HG02678 (cell line): ENCODE results near the gene HMGXB3.

Source experiments
- ATAC-seq: cut with Tn5 transposase; IDR thresholded peaks from one replicate; pipeline ENCODE4 v1.9.1; 2021; ENCODE audit warnings: mild to moderate bottlenecking, moderate library complexity; ENCODE audit not compliant: unreplicated experiment

HMGXB3 gene

DNA sequence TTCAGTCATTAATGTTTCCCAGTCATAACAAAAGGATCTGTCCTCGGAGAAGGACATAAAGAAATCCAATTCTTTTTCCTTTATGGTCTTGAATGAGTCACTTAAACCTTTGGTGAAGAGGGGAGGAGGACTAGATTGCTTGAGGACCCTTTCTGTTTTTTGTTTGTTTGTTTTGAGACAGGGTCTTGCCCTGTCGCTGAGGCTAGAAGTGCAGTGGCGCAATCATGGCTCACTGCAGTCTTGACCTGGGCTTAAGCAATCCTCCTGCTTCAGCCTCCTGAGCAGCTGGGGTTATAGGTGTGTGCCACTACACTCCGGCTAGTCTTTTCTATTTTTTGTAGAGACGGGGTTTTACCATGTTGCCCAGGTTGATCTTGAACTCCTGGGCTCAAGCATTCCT lies 12.4 kb upstream of the HMGXB3 start:
- no peak for ATAC-seq

DNA sequence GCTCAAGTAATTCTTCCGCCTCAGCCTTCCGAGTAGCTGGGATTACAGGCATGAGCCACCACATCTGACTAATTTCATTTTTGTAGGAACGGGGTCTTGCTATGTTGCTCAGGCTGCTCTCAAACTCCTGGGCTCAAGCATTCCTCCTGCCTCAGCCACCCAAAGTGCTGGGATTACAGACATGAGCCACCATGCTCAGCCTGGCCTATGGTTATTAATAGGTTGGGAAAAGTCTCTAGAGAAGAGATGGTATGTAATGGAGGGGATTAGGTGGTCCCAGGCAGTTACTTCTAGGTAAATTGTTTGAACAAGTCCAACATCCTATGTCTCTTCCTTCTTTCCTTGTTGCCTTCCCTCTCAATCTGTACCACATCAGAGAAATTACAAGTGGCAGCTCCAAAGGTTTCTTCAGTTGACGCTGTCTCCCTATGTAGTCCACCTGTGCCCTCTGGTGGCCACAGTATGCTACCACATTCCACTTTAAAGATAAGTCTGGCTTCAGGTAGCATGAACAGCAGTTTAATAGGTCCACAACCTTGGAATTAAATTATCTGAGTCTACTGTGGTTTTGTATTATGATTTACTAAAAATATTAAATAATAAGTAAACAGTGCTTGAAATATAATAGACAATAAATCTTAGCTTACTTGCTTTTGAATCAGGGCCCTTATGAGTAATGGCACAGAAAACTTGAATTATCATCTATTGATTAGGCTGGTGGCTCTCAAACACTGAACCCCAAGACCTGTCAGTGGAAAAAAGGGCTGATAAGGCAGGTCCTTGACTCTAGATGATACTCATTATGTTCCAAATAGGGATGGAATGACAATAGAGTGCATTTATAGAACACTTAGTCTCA lies 9.8 kb upstream of the HMGXB3 start:
- ATAC-seq: peak; percentile 79

DNA sequence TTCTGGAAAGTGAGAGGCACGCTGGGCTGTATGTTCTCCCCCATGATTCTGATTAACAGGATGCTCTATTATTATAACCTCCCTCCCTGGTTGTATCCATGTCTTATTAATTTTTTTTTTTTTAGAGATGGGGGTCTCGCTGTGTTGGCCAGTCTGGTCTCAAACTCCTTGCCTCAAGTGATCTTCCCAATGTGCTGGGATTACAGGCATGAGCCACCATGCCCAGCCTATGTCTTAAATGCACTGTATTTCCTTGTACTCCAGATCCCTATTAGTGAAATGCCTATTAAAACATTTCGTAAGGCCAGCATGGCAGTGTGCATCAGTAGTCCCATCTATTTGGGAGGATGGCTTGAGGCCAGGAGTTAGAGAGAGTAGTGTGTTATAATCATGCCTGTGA lies 7.1 kb upstream of the HMGXB3 start:
- no peak for ATAC-seq

DNA sequence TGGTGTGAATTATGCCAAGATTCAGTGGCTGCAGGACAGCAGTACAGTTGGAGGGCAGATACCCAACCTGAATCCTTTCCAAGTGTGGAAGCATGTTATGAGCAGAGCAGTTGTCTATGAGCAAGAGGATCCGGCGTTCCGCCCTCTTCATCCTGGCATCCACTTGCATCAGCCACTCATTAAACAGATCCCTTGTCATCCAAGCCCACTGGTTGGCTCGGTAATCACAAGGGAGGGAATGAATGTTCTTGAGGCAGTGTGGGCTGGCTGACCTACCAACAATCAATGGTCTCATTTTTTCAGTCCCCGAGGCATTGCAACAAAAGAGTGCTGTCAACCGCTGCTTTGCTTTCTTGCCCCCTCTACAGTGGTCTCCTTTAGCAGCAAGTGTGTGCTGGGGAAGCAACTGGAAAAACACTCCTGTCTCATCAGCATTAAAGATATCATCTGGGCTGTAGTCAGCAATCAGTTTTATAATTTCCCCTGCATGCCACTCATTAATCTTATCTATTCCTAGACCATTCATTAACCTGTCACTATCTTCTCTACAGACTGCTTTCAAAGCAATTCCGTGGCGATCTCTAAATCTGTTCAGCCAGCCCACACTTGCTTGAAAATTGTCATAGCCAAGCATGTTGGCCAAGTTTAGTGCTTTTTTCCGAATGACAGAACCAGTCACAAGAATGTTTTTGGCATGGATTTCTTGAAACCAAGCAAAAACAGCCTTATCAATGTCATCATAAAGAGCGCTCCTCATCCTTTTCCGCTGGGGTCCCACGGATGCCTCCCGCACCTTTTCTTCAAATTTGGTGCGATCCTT lies 4.9 kb upstream of the HMGXB3 start:
- ATAC-seq: no peak

DNA sequence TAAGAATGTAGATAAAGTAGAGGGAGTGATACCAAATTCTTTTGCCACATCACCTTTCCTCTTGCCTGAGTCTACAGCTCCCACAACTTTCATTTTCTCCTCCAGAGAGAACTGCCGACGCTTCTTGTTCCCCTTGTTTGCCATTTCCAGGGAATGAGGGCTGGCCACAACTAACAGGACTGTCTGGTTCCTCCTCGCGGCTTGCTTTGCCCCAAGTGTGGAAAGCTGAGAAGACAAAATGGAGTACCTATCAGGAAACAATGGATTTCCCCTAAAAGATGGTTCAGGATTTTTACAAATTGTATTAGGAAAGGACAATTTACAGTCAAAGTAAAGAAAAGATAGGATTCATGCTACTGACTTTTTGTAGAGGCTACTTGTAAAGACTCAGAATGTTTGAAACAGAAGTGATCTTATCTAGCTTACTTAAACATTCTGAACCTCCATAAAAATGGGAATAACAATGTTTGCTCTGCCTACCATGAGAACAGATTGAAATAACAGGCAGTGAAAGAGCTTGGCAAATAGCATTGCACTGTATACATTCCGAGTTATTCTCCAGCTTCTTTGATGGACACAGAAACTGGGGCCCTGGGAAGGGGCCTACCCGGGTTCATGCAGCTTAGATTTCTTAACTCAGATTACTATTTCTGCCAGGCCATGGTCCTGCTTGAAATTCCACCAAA lies 4.2 kb upstream of the HMGXB3 start:
- ATAC-seq: no peak

DNA sequence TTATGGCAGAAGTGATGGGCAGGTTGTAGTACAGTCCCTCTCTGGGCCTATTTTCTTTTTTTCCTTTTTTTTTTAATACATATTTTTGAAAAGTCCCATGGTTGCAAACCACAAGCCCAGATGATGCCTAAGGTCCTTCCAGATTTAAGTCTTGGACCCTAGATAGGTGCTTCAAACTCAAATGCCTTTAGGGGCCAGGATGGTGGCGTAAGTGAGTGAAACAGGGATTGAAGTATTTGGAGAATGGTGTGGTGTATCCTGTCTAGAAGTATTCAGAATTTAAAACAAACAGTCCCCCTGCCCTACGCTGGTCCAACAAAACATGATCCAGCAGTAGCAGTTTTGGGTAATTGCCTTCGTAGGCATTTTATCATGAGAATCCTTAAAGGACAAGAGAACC lies 2.3 kb upstream of the HMGXB3 start:
- ATAC-seq: no peak

DNA sequence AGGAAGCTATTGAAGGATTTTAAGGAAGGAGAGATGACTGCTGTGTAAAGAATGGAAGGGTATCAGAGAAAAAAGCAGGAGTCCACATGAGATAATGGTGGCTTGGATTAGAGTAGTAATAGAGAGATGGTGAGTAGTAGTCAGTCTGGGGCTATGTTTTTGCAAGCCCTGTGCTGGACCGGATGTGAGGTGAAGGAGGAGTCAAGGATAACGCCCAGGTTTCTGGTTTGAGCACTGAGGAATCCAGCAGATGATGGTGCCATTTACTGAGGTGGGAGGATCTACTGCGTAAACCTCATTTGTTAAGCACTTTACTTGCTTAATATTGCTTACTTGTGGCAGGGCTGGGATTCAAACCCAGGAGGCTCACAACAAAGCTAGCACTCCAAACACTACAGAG lies 1.2 kb upstream of the HMGXB3 start:
- no peak for ATAC-seq

DNA sequence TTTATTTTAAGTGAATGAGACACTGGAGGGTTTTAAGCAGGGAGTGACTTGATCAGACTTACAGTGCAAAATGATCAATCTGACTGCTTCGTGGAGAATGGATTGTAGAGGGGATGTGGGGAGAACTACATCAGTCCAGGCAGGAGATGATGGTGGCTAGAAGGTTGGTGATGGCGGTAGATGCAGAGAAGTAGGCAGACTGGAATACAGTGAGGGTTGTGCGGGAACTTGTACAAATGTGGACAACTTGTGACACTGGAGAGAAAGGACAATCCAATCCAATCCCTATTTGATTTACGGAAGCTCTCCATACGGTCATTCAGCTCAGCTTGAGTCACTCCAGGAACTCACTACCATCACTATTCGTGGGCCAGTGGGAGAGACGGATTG lies 678 bp upstream of the HMGXB3 start:
- no peak for ATAC-seq

DNA sequence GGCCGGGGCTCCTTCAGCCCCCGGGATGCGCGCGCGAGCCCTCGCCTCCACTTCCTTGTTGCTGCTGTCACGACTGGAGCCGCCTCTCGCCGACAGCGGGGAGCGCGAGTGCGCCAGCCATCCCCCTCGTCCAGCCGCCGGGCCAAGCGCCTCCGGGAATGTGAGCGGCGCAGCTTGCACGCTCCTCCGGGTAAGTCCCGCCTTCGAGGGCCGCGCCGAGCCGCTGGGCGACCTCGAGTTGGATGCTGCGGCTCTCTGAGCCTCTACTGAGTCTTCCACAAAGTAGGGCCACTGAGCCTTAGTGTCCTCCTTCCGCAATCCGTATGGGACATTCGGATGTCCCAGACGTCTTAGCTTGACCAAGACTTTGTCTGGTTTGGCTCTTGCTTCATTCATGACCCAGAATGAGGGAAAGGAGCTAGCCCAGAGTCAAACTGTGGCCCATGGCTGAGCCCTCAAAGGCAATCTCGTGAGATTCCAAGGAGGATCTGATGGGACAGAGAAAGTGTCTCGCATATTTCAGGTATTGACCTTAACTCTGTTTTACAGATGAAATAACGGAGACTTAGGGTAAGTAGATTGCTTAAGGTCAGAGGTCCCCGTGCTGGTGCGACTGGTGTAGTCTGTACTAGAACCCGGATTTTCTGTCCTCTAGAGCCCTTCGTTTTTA lies 586 bp downstream of the HMGXB3 start:
- no peak for ATAC-seq

DNA sequence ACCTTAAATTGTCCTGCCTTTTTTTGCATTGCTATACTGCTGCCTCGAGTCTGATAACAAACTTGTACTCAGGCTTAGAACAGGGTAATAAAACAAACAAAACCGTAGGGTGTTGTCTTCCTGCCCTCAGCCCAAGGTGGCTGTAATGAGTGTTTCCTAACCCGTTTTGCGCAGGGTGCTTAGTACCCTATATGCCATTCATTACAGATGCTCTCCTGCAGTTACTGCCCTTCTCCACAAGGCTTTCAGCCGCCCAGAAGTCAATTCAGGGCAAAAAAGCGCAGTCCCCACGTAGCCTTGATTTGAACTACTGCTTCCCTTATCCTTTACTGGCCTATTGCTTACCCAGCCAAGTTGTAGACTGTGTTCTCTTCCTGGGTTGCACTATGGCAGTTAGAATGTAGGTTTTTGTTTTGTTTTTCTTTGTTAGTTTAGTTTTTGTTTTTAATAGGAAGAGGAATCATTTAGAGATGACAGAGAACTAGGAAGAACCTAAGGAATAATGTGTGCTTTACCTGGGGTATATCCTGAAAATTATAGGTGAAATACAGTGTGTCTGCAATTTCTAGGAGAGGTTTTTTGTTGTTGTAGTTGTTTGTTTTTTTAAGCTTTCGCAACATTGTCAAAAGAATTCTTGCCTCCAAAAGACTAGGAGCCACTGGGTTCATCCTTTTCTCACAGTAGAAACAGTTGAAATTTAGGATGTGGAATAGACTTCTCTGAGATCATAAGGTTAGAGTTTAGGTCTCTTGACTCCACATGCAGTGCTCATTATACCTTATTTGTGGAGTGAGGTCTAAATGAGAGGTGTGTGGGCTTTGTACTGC lies 1.3 kb downstream of the HMGXB3 start:
- peak; percentile 55 for ATAC-seq

DNA sequence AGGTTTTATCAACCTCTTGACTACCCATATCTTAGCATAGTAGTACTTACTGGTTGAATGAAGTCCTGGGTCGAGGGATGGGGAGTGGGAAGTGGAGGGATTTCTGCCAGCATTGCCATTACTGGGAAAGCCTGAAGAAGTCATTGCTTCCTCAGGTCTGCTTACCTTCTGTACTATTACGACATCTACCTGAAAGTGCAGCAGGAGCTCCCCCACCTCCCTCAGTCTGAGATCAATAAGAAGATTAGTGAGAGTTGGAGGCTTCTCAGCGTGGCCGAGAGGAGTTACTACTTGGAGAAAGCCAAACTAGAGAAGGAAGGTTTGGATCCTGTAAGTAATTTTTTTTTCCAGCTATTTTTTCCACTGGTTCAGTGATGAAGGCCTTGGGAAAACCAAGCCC lies 5.8 kb downstream of the HMGXB3 start:
- no peak for ATAC-seq

DNA sequence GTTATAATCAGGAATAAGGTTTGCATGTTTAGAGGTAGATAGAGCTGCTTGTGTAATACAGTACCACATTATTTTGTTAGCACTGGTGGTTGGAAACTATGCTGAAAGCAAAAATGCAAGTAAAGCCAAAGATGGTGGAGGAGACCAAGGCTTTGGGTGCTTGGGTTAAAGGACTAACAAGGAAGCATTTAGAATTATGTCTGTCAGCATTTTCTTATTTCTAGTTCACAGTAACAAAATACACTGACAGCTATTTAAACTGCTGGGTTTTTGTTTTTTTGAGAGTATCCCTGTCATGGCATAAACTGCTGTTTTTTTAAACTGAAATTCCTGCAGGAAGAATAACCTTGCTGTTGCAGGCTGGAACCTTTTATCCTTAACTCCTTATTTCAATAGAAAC lies 6.5 kb downstream of the HMGXB3 start:
- ATAC-seq: no peak

DNA sequence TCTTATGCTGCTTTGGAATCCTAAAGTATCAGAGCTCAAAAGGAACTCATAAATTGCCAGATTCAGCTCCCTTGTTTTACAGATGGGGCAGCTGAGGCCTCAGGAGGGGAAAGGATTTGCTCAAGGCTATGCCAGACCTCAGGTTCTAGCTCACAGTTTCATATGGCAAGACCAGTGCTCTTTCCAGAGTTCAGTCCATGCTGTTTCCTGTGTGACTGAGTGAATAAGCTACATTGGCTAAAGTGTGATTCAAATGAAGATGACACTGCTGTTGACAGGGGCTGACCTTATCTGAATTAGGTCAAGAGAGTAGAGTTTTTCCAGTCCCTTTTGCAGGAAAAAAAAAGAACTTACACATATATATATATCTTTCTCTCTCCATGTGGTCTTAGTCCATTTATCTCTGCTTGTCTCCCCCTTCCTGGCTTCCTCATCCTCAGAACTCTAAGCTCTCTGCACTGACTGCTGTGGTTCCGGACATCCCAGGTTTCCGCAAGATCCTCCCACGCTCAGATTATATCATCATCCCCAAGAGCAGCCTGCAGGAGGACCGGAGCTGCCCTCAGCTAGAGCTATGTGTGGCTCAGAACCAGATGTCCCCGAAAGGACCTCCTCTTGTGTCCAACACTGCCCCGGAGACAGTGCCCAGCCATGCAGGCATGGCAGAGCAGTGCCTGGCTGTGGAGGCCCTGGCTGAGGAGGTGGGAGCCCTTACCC lies 9.3 kb downstream of the HMGXB3 start:
- no peak for ATAC-seq

DNA sequence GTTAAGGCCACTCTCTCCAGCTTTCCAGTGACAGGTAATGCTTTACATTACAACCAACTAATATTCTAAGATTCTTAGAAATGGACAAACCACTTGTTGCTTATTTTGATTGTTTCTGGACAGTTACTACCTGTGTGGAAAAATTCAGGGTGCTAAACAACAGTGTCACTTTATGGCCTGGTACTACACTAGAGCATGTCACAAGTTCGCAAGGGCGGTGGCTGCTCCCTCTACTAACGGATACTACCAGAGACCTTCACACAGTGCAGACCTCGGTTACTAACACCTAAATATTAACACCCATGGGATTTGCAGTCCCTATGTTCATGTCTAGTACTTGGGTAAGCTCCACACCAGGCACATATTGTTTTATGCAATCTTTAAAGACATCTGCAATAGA lies 13.4 kb downstream of the HMGXB3 start:
- ATAC-seq: no peak

DNA sequence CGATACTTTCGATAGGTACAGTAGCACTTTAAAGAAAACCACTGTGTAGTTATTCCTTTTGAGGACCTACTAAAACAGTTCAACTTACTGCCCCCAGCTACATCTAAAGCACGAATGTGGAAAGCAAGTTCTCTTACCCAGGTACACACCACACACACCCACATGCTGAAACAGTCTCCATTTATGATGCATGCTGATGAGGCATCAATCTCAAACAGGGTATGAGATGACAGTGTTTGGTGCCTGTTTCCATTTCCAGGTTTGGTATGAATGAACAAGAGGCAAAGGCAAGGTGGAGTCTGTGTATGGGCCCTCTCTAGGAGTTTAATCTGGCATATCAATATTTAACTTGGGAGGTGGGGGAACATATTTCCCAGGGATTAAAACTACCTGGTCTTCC lies 13.9 kb downstream of the HMGXB3 start:
- ATAC-seq: no peak

DNA sequence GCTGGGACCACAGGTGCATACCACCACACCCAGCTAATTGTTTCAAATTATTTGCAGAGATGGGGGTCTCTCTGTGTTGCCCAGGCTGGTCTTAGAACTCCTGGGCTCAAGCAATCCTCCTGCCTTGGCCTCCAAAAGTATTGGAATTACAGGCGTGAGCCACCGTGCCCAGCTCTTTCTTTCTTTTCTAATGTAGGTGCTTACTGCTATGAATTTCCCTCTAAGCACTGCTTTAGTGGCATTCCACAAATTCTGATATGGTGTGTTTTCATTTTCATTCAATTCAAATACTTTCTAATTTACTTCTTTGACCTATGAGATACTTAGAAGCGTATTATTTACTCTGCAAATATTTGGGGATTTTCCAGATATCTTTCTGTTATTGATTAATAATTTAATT lies 14.9 kb downstream of the HMGXB3 start:
- ATAC-seq: no peak

DNA sequence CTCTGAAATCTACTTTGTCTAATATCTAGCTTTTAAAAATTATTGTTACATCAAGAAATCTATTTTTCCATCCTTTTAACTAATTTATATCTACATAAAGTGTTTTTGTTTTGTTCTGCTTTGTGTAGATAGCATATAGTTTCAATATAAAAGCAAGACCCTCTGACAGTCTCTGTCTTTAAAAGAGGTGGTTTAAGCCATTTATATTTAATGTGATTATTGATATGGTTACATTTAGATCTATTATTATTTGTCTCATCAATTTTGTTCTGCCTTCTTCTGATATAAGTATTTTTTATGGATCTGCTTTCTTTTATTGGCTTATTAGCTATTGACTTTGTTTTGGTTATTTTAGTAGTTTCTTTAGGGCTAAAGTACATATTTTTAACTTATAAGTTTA lies 16.0 kb downstream of the HMGXB3 start:
- ATAC-seq: no peak

DNA sequence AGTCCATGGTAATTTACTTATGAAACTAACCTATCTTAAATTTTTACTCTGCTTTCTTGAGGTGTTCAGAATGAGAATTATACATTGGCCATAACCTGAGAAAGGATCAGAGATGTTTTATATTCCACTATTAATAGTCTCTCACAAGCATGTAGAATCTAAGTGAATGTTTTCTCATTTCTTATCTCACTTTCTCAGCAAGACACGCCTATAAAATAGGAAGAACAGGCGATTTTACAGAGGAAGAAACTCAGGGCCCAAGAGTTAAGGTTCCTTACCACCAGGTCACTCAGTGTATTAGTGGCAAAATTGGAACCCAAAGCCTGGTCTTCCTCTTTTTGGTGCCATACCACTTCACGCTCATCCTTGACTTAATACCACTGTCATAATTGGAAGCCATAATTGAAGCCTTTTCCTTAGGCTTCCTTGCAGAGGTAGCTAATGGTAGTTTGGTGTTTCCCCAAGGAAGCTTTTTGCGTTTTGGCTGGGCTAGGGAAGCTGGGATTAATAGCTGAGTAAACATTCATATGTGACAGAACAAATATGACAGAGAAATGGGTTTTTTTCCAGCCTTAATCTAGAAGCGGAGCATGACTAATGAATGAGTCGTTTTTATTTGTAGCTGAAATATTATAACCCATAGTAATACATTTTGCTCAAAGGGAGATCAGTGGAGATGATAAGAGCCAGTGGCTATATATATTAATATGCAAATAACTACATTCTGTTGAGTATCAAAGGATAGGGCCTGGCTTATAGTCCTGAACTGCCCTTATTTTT lies 16.9 kb downstream of the HMGXB3 start:
- no peak for ATAC-seq

DNA sequence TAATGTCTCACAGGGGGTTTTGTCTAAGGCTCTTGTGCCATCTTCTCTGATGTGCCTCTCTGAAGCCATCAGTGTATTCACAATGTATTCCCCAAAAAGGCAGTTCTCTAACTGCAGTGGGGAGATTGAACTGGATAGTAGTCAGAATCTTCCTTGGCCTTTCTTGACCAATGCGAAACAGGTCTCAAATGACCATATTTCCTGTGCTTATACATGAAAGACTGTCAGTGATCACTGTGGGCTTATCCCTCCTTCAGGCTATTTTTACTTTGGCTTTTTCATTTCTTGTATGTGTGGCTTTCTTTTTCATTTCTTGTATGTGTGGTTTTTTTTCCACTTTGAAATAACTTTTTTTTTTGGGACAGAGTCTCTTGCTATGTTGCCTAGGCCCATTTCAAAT lies 19.7 kb downstream of the HMGXB3 start:
- no peak for ATAC-seq
